CMK (cell line): Measurements from ENCODE around the gene VPS13C.

Experiments
- DNase-seq: peaks from one replicate; pipeline ENCODE4 v3.0.0-alpha.2; 2010; ENCODE audit warnings: low read depth

The VPS13C gene

DNA sequence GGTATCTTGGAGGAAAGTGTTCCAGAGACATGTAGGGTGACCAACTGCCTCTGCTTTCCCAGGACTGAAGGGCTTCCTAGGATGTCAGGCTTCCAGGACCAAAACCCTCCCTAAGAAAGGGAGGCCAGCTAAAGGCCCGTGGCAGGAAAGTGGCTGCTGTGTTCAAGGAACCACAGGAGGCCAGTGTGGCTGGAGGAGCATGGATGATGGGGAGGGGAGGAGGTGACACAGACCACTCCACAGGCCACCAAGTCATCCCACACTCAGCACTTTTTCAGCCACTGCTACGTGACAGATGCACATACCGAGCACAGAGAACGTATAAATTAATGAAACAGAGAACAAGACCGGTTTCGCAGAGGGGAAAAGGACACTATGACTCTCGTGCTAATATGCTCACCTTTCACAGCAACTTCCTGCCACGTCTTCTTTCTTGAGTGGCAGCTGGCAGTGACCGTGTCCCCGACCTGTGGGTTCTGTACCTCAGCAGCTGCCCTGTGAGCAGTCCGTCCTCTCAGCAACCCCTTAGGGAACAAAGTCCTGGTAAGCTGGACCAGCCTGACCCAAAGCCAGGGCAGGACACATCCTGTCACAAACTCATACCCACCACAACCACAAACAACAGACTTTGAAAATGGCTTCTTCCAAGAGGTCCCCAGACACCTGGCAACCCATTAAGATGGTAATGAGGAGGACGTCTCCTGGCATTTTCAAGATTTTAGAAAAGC is 244.7 kb downstream of the VPS13C start:
- DNase-seq: no peak

DNA sequence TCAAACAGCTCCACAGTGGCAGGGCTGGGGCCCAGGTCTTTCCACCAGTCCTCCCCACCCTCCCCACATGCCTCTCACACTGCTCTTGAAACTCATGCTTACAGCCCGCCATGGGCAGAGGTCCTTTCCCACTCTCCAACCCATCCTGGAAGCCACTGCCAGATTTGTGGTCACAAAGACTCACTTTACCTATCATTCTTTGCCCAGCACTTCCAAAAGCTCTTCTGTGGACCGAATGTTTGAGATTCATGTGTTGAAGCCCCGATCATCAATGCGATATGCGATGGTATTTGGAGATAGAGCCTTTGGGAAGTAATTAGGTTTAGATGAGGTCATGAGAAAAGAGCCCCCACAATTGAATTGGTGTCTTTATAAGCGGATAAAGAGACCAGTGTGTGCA is 247.8 kb downstream of the VPS13C start:
- DNase-seq: no peak

DNA sequence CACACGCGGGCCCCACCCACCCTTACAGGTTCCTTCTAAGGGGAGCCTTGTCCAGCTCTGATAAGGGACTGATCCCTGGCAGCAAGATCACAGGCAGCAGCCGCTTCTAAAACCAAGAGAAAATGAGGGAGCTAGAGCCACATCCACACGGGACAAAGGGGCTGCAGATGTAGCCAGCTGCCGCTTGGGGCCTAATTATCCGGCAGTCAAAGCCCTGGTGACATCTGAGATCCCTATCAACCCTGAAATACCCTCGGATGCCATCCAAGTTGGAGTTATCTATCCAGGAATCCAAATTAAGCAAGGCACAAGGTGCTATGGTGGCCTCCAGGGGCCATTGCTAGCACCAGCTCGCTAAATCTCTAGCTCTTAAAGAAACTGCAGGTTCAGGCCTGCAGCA is 248.3 kb downstream of the VPS13C start:
- no peak for DNase-seq

DNA sequence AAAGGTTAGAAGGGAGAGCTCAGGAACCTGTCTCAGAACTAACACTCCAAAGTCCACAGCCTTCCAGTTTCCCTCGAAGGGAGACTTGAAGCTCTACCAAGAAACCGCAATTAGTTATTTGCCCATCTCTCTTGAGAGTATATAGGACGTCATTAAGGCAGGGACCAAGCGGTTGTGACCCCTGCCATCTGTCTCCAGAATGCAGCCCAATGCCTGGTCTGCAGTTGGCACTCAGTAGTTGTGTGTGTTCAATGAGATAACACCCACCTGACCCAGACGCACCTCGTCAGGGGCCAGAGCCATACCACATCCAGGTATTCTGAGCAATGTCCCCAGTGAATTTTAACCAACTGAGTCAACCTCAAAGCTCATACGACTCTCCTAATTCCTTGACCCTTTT is 251.0 kb downstream of the VPS13C start:
- DNase-seq: no peak

DNA sequence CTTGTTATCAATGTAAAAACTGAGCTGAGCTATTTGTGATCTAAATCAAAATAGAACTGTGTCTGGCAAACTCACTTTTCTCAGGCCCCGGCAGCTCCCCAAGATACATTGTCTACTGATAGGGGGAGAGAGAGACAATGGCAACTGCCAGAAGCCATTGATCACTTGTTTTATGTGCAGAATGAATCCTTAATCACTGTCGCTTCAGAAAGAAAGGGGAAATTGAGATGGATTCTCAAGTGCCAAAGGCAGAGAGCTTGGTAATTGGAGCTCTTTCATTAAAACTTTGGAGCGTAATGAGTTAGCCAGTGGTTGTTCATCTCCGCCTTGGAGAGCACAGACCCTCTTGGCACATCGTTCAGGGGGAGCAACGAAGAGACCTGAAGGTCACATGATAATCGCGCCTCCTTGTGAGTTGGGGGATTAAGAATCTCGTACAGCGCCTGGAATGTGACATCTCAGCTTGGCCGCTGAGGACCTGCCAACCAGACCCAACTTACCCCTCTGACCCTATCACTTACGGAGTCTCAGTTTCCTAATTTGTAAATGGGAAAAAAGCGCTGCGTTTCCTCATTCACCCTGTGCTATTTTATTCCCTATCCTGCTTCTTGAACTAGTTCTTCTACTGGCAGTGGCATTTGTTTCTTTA is 252.8 kb downstream of the VPS13C start:
- no peak for DNase-seq
